Upper lobe of left lung (tissue), 4 donors: ENCODE data around the gene OR8G1.

Experiments used
- EP300 ChIP-seq, 4 donors: sonication (generic); formaldehyde crosslinking; IDR thresholded peaks; one replicate each; pipeline ENCODE4 v1.5.1; 2017; ENCODE audit warnings: antibody characterized with exemption in 4 of 4, control low read depth in 2 of 4
- POLR2A ChIP-seq, 4 donors: fragments of 450-650 bp; IDR thresholded peaks; one replicate each; pipeline ENCODE4 v1.5.1; 2016 to 2017; ENCODE audit warnings: antibody characterized with exemption in 4 of 4, mild to moderate bottlenecking in 2 of 4
- POLR2AphosphoS5 ChIP-seq, 2 donors: sonication (generic); formaldehyde crosslinking; IDR thresholded peaks; one replicate each; pipeline ENCODE4 v1.5.1; 2017; ENCODE audit warnings: antibody characterized with exemption in 2 of 2
- TF ChIP-seq, protein P1 (sequence below), 6 experiments: fragments of 450-650 bp in 4 of 6; fragments of 200-600 bp in 2 of 6; sonication (generic) in 2 of 6; IDR thresholded peaks; one replicate each; pipeline ENCODE4 v1.5.1; 2016 to 2019; ENCODE audit warnings: antibody characterized with exemption in 6 of 6

DNA sequence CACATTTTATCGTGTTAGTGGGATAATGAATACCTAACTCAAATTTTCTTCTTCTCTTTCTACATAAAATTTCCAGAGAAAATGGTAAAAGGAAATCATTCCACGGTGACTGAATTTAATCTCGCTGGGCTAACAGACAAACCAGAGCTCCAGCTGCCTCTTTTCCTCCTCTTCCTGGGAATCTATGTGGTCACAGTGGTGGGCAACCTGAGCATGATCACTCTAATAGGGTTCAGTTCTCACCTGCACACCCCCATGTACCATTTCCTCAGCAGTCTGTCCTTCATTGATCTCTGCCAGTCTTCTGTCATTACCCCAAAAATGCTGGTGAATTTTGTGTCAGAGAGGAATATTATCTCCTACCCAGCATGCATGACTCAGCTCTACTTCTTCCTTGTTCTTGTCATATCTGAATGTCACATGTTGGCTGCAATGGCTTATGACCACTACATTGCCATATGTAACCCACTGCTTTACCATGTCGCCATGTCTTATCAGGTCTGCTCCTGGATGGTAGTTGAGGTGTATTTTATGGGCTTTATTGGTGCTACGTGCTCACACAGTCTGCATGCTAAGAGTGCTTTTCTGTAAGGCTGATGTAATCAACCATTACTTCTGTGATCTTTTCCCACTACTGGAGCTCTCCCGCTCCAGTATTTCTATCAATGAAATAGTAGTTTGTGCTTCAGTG is 33.6 kb upstream of the OR8G1 start:
- no peak for TF ChIP-seq POLR2AphosphoS5 (IDR thresholded peaks at IDR 0.05)
- TF ChIP-seq, protein P1, sequence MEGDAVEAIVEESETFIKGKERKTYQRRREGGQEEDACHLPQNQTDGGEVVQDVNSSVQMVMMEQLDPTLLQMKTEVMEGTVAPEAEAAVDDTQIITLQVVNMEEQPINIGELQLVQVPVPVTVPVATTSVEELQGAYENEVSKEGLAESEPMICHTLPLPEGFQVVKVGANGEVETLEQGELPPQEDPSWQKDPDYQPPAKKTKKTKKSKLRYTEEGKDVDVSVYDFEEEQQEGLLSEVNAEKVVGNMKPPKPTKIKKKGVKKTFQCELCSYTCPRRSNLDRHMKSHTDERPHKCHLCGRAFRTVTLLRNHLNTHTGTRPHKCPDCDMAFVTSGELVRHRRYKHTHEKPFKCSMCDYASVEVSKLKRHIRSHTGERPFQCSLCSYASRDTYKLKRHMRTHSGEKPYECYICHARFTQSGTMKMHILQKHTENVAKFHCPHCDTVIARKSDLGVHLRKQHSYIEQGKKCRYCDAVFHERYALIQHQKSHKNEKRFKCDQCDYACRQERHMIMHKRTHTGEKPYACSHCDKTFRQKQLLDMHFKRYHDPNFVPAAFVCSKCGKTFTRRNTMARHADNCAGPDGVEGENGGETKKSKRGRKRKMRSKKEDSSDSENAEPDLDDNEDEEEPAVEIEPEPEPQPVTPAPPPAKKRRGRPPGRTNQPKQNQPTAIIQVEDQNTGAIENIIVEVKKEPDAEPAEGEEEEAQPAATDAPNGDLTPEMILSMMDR (IDR thresholded peaks at IDR 0.05): no peak
- TF ChIP-seq EP300 (IDR thresholded peaks at IDR 0.05): no peak
- no peak for TF ChIP-seq POLR2A (IDR thresholded peaks at IDR 0.05)
